GM12878 (cell line): ENCODE measurements around the gene SPHK1.

Experiments
- ATF7 ChIP-seq: fragments of 450-650 bp; IDR thresholded peaks from 2 replicates; pipeline ENCODE4 v1.6.1; 2016; ENCODE audit warnings: low read depth, mild to moderate bottlenecking
- CTCF ChIP-seq, 3 experiments: IDR thresholded peaks in 2 of 3; conservative IDR thresholded peaks in 1 of 3; 2 replicates each; pipeline ENCODE4 v1.5.1; 2011; ENCODE audit warnings: low read depth in 3 of 3, low read length in 3 of 3, mild to moderate bottlenecking in 3 of 3, control low read depth in 2 of 3, moderate library complexity in 2 of 3, inconsistent platforms in 1 of 3, mixed read lengths in 1 of 3; ENCODE audit not compliant: control insufficient read depth in 2 of 3, insufficient read depth in 1 of 3; ENCODE audit errors: extremely low read depth in 1 of 3
- EZH2 ChIP-seq: IDR thresholded peaks from 2 replicates; pipeline ENCODE4 v1.6.1; 2012; ENCODE audit warnings: low read depth, mild to moderate bottlenecking, control low read depth, inconsistent platforms, low read length, borderline replicate concordance; ENCODE audit not compliant: control insufficient read depth
- MAX ChIP-seq: IDR thresholded peaks from 2 replicates; pipeline ENCODE4 v1.6.1; 2012; ENCODE audit warnings: low read depth, low read length, improper control_type of control experiment
- NR2F1 ChIP-seq: fragments of 450-650 bp; conservative IDR thresholded peaks from 2 replicates; pipeline ENCODE4 v1.6.1; 2017; ENCODE audit warnings: mild to moderate bottlenecking
- PAX5 ChIP-seq: IDR thresholded peaks from 2 replicates; pipeline ENCODE4 v1.6.1; 2011; ENCODE audit warnings: low read depth, low read length, borderline replicate concordance
- PML ChIP-seq: IDR thresholded peaks from 2 replicates; pipeline ENCODE4 v1.6.1; 2012; ENCODE audit warnings: low read length, inconsistent platforms
- RAD21 ChIP-seq: IDR thresholded peaks from 2 replicates; pipeline ENCODE4 v1.6.1; 2011; ENCODE audit warnings: mild to moderate bottlenecking, low read depth, low read length, moderate library complexity; ENCODE audit not compliant: insufficient read depth
- RAD51 ChIP-seq: fragments of 450-650 bp; IDR thresholded peaks from 2 replicates; pipeline ENCODE4 v1.6.1; 2016; ENCODE audit warnings: moderate library complexity, mild to moderate bottlenecking, inconsistent platforms
- SIN3A ChIP-seq: IDR thresholded peaks from 2 replicates; pipeline ENCODE4 v1.6.1; 2012; ENCODE audit warnings: low read depth, low read length, improper control_type of control experiment
- ZNF274 ChIP-seq: IDR thresholded peaks from one replicate; pipeline ENCODE4 v1.8.0; 2011; ENCODE audit not compliant: insufficient read length, insufficient read depth

- no peak for TF ChIP-seq PML
- TF ChIP-seq CTCF (IDR thresholded peaks at IDR 0.05 in 2 of 3, conservative IDR thresholded peaks at IDR 0.05 in 1 of 3; ENCODE audit: control insufficient read depth in 2 of 3, extremely low read depth in 1 of 3, insufficient read depth in 1 of 3, low read depth in 3 of 3, low read length in 3 of 3) = no peak
- no peak for TF ChIP-seq PAX5
- TF ChIP-seq NR2F1 = no peak
- no peak for TF ChIP-seq EZH2
- TF ChIP-seq RAD21 = no peak
- no peak for TF ChIP-seq ZNF274
- no peak for TF ChIP-seq SIN3A
- no peak for TF ChIP-seq RAD51
- TF ChIP-seq MAX = no peak
- no peak for TF ChIP-seq ATF7
These were observed 33.9 kb upstream of the SPHK1 start for GRCh38 chr17:76350463-76350862.
